ENCODE results near the gene POU1F1.

DNA sequence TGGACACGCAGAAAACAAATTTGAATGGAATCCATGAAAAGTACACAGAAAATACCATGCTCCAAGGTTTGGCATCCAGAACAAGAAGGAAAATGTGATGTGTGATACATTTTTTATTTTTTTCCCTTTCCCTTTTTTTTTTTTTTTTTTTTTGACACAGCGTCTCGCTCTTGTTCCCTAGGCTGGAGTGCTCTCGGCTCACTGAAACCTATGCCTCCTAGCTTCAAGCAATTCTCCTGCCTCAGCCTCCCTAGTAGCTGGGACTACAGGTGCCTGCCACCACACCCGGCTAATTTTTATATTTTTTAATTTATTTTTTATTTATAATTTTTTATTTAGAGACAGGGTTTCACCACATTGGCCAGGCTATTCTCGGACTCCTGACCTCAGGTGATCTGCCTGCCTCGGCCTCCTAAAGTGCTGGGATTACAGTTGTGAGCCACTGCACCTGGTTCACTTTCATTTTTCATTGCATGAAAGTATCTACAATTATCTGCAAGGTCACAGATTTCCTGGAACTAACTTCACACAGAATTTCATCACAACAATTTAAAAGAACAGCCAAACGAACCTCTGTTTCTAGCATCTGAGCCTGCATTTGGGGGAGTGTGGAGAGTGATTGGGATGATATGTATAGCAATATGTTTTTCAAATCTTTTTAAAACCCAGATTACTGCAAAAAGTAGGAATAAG lies 8.3 kb downstream of the POU1F1 start:
- TF ChIP-seq, protein P1, sequence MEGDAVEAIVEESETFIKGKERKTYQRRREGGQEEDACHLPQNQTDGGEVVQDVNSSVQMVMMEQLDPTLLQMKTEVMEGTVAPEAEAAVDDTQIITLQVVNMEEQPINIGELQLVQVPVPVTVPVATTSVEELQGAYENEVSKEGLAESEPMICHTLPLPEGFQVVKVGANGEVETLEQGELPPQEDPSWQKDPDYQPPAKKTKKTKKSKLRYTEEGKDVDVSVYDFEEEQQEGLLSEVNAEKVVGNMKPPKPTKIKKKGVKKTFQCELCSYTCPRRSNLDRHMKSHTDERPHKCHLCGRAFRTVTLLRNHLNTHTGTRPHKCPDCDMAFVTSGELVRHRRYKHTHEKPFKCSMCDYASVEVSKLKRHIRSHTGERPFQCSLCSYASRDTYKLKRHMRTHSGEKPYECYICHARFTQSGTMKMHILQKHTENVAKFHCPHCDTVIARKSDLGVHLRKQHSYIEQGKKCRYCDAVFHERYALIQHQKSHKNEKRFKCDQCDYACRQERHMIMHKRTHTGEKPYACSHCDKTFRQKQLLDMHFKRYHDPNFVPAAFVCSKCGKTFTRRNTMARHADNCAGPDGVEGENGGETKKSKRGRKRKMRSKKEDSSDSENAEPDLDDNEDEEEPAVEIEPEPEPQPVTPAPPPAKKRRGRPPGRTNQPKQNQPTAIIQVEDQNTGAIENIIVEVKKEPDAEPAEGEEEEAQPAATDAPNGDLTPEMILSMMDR (conservative IDR thresholded peaks at IDR 0.05; ENCODE audit: low read depth, low read length), result no peak
- TF ChIP-seq EZH2phosphoT487 (IDR thresholded peaks at IDR 0.05; ENCODE audit: borderline replicate concordance, low read length) (no peak), EZH2 (IDR thresholded peaks at IDR 0.05; ENCODE audit: low read length, unreplicated experiment) (no peak)

Data from PC-3 (cell line).